Measurements from ENCODE around the gene CUX1.

The CUX1 gene

DNA sequence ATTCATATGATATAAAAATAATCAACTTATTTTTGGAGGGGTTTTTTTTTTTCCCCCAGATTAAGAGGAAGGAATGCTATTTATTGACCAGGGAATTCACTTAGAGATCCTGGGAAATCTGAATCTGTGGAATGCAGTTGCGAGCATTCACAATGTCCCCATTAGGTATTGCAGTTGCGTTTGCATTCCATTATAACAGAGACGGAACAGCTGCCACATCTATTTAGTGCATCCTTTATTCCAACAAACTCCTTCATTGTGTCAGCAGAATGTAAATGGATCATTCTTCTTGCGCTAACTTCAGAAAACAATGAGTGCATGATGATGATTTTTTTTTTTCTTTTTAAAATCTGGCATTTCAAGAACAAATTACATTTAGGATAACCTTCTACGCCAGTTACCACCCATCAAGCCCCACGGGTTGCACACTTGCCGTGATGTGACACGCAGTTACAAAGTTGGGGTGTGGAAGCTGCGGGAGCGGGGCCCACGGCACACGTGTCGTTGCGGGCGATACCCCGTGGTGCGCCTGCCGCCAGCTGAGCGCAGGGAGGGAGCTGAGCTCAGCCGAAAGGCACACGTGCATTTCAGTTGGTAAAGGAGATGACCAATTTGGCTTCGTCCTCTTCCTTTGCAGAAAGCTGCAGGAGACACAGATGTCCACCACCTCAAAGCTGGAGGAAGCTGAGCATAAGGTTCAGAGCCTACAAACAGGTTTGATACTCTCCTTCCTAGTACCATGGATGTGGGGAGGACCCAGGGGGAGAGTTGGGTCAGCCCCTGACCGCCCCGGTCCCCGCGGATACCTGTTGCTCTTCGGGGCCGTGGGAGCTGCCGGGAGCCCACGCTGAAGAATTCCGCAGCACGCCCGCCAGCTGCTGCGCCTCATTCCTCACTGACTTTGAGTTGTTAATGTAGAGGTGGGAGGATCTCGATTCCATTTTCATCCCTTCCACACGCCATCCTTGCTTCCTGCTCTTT lies 293.9 kb downstream of the CUX1 start:
- H3K27me3 ChIP-seq (ENCODE audit: control insufficient read depth, low read length) = no peaks in the 10 kb centered on the region
- H3K9me2 ChIP-seq (replicated peaks; ENCODE audit: control insufficient read depth, low read length) = no peaks in the 10 kb centered on the region

DNA sequence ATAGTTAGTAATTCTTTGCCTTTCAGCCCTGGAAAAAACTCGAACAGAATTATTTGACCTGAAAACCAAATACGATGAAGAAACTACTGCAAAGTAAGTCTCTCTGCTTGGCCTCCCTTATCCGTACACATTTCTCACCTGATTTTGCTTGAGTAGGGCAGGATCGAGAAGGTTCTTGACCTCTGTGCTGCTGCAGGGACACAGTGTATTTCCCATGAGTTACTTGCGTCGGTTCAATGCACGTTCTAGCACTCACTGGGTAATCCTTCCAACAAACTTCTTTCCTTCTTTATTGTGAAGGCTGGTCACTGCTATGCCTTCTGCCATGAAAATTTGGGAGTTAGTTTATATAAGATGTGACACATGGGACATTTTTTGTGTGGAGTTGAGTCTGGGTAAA lies 297.8 kb downstream of the CUX1 start:
- no peak for TF ChIP-seq EZH2phosphoT487 (IDR thresholded peaks at IDR 0.05; ENCODE audit: borderline replicate concordance, low read length)
- TF ChIP-seq, protein P1, sequence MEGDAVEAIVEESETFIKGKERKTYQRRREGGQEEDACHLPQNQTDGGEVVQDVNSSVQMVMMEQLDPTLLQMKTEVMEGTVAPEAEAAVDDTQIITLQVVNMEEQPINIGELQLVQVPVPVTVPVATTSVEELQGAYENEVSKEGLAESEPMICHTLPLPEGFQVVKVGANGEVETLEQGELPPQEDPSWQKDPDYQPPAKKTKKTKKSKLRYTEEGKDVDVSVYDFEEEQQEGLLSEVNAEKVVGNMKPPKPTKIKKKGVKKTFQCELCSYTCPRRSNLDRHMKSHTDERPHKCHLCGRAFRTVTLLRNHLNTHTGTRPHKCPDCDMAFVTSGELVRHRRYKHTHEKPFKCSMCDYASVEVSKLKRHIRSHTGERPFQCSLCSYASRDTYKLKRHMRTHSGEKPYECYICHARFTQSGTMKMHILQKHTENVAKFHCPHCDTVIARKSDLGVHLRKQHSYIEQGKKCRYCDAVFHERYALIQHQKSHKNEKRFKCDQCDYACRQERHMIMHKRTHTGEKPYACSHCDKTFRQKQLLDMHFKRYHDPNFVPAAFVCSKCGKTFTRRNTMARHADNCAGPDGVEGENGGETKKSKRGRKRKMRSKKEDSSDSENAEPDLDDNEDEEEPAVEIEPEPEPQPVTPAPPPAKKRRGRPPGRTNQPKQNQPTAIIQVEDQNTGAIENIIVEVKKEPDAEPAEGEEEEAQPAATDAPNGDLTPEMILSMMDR (IDR thresholded peaks at IDR 0.05; ENCODE audit: low read depth, low read length, poor library complexity, severe bottlenecking) = no peak
- no peak overlapping the region for H3K4me3 ChIP-seq (ENCODE audit: low read length)
- no peaks in the 10 kb centered on the region for H3K79me2 ChIP-seq (ENCODE audit: control insufficient read depth, low read length)
- H3K27ac ChIP-seq (ENCODE audit: low read depth, low read length) = no peak overlapping the region
- peaks cover 4% of the 10 kb centered on the region; the same call in 1 of the 2 replicates for H3F3A ChIP-seq (ENCODE audit: control insufficient read depth, insufficient read depth)
- peaks cover 90% of the 10 kb centered on the region for H3K36me3 ChIP-seq (ENCODE audit: control insufficient read depth, low read length)
- H4K20me1 ChIP-seq (ENCODE audit: control insufficient read depth, insufficient read depth, low read depth, low read length) = no peaks in the 10 kb centered on the region
- no peaks in the 10 kb centered on the region for H3K9me3 ChIP-seq (ENCODE audit: control insufficient read depth, insufficient read depth, low read length)
- H3K27me3 ChIP-seq (ENCODE audit: control insufficient read depth, low read length) = no peaks in the 10 kb centered on the region
- H3K4me2 ChIP-seq (ENCODE audit: low read length) = no peak overlapping the region
- H3K4me1 ChIP-seq (ENCODE audit: control insufficient read depth, low read length) = peaks cover 9% of the 10 kb centered on the region
- H3K9me2 ChIP-seq (replicated peaks; ENCODE audit: control insufficient read depth, low read length) = no peaks in the 10 kb centered on the region

More for the DNA sequence above, 293.9 kb downstream of the CUX1 start:
- Histone ChIP-seq H3F3A (ENCODE audit: control insufficient read depth, insufficient read depth) (peaks cover 7% of the 10 kb centered on the region), H3K4me1 (ENCODE audit: control insufficient read depth, low read length) (no peaks in the 10 kb centered on the region), H4K20me1 (ENCODE audit: control insufficient read depth, insufficient read depth, low read depth, low read length) (no peaks in the 10 kb centered on the region), H3K4me3 (ENCODE audit: low read length) (no peak overlapping the region), H3K4me2 (ENCODE audit: low read length) (no peak overlapping the region), H3K36me3 (ENCODE audit: control insufficient read depth, low read length) (peaks cover 85% of the 10 kb centered on the region), H3K79me2 (ENCODE audit: control insufficient read depth, low read length) (no peaks in the 10 kb centered on the region; the same call in 1 of the 2 replicates), H3K9me3 (ENCODE audit: control insufficient read depth, insufficient read depth, low read length) (no peaks in the 10 kb centered on the region), H3K27ac (ENCODE audit: low read depth, low read length) (no peak overlapping the region)
- TF ChIP-seq, protein P1 (IDR thresholded peaks at IDR 0.05; ENCODE audit: low read depth, low read length, poor library complexity, severe bottlenecking) = no peak
- TF ChIP-seq EZH2phosphoT487 (IDR thresholded peaks at IDR 0.05; ENCODE audit: borderline replicate concordance, low read length) = no peak

- Histone ChIP-seq H3K9me2 (replicated peaks; ENCODE audit: control insufficient read depth, low read length) (no peaks in the 10 kb centered on the region), H3K36me3 (ENCODE audit: control insufficient read depth, low read length) (peaks cover 88% of the 10 kb centered on the region), H3K79me2 (ENCODE audit: control insufficient read depth, low read length) (0 out of 2 replicates have a peak, but pooled peaks cover 2% of the 10 kb centered on the region), H3K9me3 (ENCODE audit: control insufficient read depth, insufficient read depth, low read length) (no peaks in the 10 kb centered on the region), H3K4me1 (ENCODE audit: control insufficient read depth, low read length) (peaks cover 16% of the 10 kb centered on the region), H4K20me1 (ENCODE audit: control insufficient read depth, insufficient read depth, low read depth, low read length) (no peaks in the 10 kb centered on the region), H3K27me3 (ENCODE audit: control insufficient read depth, low read length) (no peaks in the 10 kb centered on the region), H3K4me2 (ENCODE audit: low read length) (no peak overlapping the region), H3K27ac (ENCODE audit: low read depth, low read length) (no peak overlapping the region), H3K4me3 (ENCODE audit: low read length) (no peak overlapping the region), H3F3A (ENCODE audit: control insufficient read depth, insufficient read depth) (no peaks in the 10 kb centered on the region)
- TF ChIP-seq, protein P1 (IDR thresholded peaks at IDR 0.05; ENCODE audit: low read depth, low read length, poor library complexity, severe bottlenecking) = no peak
- no peak for TF ChIP-seq EZH2phosphoT487 (IDR thresholded peaks at IDR 0.05; ENCODE audit: borderline replicate concordance, low read length)
Observed at GRCh38 chr7:102115931-102116330, 298.5 kb downstream of the CUX1 start.
